Myocyte (in vitro differentiated cells): Measurements from ENCODE around the gene ATP2C1. TPM values are rescaled to one million over a fixed set of nuclear protein-coding genes. Genes with fewer than 3 reads are reported as not detected.
"Not testable (repeated sequence)": the region's sequence is repeated elsewhere in the genome, so short reads cannot be mapped to it uniquely, and the experiment has no call there.

Source experiments
- DNase-seq: peaks from one replicate; pipeline ENCODE4 v3.0.0-alpha.2; 2012; ENCODE audit warnings: low read depth
- polyA plus RNA-seq: library from polyadenylated mRNA; unstranded; fragments of >200 nt; gene quantifications from one replicate; pipeline ENCODE4 v1.2.1, GENCODE V29; 2012; ENCODE audit warnings: missing spikeins
- total RNA-seq: library from RNA; depleted of rRNA; stranded (reverse); fragments of >200 nt; gene quantifications from 2 replicates; pipeline ENCODE4 v1.2.3, GENCODE V29; 2014

ATP2C1 gene, protein sequence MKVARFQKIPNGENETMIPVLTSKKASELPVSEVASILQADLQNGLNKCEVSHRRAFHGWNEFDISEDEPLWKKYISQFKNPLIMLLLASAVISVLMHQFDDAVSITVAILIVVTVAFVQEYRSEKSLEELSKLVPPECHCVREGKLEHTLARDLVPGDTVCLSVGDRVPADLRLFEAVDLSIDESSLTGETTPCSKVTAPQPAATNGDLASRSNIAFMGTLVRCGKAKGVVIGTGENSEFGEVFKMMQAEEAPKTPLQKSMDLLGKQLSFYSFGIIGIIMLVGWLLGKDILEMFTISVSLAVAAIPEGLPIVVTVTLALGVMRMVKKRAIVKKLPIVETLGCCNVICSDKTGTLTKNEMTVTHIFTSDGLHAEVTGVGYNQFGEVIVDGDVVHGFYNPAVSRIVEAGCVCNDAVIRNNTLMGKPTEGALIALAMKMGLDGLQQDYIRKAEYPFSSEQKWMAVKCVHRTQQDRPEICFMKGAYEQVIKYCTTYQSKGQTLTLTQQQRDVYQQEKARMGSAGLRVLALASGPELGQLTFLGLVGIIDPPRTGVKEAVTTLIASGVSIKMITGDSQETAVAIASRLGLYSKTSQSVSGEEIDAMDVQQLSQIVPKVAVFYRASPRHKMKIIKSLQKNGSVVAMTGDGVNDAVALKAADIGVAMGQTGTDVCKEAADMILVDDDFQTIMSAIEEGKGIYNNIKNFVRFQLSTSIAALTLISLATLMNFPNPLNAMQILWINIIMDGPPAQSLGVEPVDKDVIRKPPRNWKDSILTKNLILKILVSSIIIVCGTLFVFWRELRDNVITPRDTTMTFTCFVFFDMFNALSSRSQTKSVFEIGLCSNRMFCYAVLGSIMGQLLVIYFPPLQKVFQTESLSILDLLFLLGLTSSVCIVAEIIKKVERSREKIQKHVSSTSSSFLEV
- total RNA-seq = 50.0 and 55.6 TPM in 2 replicates
- polyA plus RNA-seq = 46.8 TPM

DNA sequence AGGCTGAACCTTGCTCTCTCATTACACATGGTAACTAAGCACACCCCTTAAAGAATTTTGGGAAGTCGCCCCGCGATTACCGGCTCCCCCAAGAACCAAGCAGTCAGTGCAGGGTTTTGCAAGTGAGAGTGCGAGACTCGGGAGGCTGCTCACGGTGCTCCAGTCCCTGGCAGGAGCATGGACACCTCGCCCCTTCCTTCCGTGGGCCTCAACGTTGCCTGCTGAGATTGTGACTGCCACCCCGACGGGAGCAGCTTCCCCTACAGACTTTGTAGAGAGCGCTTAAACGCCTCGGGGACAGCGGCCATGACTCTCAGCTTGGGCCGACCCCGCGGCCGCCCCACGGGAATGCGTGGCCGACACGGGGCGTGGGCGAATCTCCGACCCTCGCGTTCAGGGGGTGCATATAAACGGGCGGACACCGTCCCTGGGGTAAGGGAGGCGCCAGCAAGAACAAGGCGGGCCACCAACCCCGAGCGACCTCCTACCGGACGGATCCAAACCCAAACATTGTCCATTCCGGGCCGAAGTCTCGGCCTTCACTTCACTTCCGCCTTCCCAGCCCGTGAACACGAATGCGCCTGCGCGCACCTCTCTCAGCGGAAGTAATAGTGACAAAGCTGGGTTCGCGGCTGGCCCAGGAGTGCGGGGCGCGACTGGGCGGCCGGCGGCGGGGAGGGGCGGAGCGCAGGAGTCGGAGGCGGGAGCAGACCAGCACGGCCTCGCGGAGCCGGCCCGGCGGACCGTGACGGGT is at the start of gene ATP2C1:
Gene ATP2C1 (plus strand): TSS at position 709 of the 754 bp plus-strand sequence. CDS start 686 bp downstream, outside the sequence.
- peak; percentile 97 for DNase-seq

DNA sequence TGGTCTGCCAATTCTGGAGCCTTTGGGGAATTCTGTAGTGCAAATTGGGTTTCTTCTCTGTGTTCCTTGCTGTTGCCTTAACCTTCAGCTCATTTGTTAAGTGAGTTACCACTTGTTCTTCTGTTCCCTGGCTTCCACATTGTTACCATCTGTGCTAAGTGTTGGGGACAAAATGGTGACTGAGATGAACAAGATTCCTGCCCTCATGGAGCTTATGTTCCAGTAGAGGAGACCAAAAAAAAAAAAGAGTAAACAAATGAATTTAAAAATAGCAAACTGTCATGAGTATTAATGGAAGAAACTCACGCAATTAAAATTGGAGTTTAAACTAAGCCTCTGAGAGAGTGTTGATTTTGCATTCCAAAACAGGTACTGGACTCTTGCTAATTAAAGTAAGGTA is 49.4 kb upstream of the ATP2C1 start:
- no peak for DNase-seq

DNA sequence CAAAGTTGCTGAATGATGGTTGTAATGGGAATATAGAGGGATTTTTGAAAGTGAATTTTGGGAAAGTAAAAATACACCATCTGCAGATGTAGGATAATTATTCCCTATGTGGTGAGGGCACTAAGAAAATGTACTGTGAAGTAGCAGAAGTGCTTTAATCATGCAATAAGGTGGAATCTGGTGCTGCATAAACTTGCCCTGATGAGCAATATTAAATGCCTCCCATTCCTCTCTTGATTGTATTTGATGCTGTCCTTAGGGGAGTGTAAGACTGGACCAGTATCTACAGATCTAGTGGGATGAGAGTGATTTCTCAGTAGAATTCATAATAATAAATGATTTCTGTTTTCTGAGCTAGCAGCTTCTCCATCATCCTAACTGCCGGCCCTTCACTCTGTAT is 47.7 kb upstream of the ATP2C1 start:
- no peak for DNase-seq

DNA sequence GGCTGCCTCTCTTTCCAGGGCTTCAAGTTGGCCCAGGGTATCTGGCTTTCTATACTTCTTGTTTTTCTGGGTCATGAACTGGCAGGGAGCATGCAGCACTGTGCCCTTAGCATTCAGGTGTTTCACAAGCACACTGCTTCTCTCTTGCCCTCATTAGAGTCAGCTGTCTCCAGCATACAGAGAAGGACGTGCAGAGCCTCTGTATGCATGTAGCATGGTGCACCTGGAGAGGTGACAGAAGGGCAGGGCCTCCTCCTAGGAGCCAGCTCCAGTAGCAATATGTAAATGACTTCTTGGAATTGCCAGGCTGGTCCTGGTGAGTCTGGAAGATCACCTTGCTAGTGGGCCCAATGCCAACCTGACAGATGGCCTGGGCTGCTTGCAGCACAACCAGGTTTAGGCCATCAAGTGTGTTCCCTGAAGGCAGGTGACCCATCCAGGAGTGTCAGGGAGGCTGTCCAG is 44.8 kb upstream of the ATP2C1 start:
- no peak for DNase-seq

- peak; percentile 70 for DNase-seq
Observed at GRCh38 chr3:130850044-130850797, 43.7 kb upstream of the ATP2C1 start.

DNA sequence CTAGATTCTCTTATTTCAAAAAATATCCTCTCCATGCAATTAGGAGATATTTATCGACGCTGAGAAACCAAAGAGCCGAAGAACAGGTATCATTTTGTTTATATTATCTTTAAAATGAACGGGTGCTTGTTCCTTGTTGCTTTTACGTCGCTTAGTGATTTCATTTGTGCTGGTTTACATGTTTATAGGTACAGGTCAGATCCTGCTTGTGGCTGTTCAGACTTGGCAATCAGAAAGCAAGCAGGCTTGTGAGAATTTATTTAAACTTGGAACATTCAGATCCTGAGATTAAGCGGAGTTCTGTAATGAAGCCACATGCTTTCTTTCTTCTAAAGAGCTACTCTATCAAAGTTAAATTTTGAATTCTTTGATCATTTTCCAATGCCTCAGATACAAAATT is 43.0 kb upstream of the ATP2C1 start:
- no peak for DNase-seq

DNA sequence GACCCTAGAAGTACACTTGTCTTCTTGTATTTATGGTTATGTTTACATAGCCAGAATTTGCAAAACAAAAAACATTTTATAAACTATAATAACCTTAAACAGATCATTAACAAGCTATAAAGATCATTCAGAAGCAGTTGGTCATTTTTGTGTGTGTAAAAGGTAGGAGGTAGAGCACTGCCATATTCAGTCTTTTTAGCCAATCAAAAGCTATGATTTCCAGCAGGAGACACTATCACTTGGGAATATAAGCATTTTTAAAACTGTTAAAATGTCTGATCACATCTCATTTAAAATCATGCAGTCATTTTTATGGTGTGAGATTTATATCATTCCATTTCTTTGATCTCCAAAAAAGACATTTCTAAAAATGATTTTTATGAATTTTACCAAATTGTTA is 42.6 kb upstream of the ATP2C1 start:
- no peak for DNase-seq

DNA sequence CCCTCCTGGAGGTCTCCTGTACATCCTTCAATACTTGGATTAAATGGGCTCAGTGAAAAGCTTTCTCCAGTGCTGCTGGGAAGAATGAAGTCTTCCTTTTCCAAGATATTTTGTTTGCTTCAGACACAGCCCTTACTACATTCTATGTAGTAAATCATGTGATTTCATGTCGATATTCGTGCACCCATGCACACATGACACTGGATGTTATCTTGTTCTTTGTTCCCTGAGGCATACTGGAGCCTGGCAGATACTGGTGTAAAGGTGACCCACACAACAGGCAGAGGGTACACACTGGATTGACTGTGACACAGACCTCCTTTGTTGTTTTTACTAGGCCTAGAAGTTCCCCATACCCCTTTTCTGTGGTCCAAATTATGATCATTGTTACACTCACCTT is 40.3 kb upstream of the ATP2C1 start:
- DNase-seq = no peak

DNA sequence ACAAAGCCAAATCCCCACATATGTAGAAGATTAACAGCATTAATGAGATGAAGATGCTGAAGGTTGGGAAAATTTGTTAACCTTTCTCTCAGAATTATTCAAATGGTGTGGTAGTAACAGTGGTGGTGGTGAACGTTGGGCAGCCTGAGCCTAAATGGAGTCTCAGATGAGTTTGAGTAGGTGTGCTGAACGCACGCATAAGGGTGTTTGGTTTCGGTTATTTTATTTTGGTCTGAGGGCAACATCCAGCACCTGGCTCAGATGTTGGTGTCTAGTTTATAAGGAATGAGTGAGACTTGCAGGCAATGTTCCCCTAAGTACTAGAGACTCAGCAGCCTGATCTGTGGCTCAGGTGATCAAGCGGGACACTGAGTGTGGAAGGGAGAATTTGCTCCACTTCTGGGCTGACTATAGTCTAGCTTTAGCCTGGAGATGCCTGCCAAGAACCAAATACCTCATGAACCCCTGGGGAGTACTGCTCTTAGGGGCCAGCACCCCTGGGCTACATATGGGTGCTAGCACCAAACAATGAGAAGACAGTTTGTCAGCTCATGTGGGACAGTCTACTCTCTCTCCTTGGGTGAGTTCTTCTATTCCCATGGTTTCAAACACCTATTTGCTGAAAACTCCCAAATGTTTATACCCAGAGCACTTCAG is 39.5 kb upstream of the ATP2C1 start:
- DNase-seq = no peak

DNA sequence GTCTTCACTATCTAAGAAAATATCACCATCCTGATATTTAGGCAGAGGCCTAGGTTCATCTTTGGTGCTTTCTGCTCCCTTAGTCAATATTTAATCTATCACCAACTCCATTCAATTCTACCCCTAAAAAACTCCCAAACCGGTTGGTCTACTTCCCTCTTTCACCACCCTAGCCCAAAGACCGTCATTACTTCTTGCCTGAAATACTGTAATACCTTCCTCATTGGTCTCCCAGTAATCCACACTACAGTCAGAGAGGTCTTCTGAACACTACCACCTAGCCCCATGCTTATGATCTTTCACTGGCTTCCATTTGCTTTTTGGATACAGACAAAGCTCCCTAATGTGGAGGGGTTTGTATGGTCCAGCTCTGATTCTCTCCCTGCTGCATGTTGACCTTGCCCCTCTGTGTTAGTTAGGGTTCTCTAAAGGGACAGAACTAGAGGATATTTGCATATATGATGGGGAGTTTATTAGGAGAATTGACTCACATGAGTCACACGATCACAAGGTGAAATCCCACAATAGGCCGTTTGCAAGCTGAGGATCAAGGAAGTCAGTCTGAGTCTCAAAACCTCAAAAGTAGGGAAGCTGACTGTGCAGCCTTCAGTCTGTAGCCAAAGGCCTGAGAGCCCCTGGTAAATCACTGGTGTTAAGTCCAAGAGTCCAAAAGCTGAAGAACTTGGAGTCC is 36.4 kb upstream of the ATP2C1 start:
- DNase-seq = no peak

GRCh38 chr3:130862130-130862529 is 31.8 kb upstream of the ATP2C1 start:
- not testable (repeated sequence) for DNase-seq

GRCh38 chr3:130865489-130865888 is 28.4 kb upstream of the ATP2C1 start:
- DNase-seq = no peak

DNA sequence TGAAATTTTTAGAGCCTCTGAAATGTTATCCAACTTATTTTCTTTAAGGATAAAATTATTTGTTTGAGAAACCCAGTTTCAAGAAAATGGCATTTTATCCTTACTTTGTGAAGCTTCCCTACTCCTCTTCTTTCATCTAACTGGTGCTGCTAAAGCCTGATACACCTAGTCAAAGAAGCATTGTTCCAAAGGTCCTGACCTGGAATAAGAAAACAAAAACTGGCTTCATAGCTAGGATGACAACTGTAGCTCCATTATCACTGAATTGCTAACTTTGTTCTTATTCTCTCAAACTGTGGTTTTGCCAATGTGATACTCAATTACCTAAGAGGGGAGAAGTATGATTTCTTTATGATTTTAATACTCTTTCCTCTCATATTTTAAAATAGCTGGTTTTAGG is 27.6 kb upstream of the ATP2C1 start:
- no peak for DNase-seq

DNA sequence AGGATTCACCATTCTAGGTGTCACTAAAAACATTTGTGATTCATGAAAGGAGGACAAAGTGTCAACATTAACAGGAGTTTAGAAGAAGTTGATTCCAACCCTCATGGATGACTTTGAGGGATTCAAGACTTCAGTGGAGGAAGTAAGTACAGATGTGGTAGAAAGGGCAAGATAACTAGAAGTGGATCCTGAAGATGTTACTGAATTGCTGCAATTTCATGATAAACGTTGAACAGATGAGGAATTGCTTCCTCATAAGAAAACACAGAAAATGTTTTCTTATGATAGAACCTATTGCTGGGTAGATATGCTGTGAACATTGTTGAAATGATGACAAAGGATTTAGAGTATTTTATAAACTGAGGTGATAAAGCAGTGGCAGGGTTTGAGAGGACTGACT is 23.5 kb upstream of the ATP2C1 start:
- no peak for DNase-seq

DNA sequence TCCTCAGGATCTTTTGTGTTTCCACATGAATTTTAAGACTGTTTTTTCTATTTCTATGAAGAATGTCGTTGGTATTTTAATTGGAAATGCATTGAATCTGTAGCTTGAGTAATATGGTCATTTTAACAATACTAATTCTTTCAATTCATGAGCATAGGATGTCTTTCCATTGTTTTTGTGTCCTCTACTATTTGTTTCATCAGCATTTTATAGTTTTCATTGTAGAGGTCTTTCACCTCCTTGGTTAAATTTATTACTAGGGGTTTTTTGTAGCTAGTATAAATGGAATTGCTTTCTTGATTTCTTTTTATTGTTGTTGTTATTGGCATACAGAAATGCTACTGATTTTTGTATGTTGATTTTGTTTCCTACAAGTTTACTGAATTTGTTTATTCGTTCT is 17.3 kb upstream of the ATP2C1 start:
- no peak for DNase-seq

GRCh38 chr3:130878464-130878863 is 15.4 kb upstream of the ATP2C1 start:
- DNase-seq = no peak

DNA sequence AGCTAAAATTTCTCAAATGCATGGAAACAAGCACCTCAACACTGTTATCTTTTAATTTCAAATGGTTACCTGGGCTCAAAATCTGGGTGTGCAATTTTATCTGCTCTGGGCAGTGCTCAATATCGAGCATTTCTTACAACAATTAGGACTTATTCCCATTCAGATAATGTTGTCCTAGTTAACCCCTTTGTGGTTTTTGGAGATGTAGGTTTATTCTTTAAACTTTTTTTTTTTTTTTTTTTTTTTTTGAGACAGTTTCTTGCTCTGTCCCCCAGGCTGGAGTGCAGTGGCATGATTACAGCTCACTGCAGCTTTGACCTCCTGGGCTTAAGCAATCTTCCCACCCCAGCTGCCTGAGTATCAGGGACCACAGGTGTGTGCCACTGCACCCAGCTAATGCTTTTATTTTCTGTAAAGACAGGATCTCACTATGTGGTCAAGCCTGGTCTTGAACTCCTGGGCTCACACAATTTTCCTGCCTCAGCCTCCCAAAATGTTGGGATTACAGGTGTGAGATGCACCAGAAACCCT is 4.4 kb upstream of the ATP2C1 start:
- no peak for DNase-seq

GRCh38 chr3:130892759-130893375 is 1.0 kb upstream of the ATP2C1 start:
- peak; percentile 85 for DNase-seq
